ENCODE data around the gene MKRN2OS.

MKRN2OS gene, protein sequence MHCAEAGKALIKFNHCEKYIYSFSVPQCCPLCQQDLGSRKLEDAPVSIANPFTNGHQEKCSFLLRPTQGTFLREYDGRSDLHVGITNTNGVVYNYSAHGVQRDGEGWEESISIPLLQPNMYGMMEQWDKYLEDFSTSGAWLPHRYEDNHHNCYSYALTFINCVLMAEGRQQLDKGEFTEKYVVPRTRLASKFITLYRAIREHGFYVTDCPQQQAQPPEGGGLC

DNA sequence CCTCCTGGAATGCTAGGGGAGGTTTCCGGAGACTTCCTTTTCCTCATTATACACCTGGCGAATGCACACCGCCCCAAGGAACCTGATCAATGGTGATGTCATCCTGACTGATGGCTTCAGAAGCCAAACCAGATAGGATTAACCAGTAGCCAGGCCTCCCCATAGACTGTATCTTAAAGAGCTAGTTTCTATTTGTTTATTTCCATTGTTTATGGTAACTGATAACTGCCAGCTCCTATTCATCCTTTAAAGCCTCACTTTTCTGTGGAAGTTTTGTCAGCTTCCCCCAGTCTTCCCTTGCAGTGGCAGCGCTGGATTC, at the start of gene MKRN2OS:
Gene MKRN2OS, minus strand, starts transcription at position 27 of the 319 bp plus-strand sequence. CDS start 35 bp downstream, outside the sequence.
- no peak for DNase-seq

DNA sequence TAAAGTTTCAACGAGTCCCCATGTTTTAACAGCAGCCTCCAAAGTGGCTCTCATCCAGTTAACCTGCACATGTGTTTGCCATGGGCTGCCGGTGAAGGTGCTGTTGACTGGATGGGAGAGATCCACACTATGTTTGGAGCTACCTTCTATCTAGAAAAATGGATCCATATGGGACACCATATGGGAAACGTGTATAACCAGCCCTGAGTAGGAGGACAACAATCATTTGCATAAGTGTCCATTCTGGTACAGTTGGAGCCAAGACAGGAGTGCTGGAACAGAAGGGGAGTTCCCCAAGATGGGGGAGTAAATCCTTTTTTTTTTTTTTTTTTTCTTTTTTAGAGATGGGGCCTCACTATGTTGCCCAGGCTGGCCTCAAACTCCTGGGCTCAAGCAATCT, 48.2 kb upstream of the MKRN2OS start:
- DNase-seq: no peak

DNA sequence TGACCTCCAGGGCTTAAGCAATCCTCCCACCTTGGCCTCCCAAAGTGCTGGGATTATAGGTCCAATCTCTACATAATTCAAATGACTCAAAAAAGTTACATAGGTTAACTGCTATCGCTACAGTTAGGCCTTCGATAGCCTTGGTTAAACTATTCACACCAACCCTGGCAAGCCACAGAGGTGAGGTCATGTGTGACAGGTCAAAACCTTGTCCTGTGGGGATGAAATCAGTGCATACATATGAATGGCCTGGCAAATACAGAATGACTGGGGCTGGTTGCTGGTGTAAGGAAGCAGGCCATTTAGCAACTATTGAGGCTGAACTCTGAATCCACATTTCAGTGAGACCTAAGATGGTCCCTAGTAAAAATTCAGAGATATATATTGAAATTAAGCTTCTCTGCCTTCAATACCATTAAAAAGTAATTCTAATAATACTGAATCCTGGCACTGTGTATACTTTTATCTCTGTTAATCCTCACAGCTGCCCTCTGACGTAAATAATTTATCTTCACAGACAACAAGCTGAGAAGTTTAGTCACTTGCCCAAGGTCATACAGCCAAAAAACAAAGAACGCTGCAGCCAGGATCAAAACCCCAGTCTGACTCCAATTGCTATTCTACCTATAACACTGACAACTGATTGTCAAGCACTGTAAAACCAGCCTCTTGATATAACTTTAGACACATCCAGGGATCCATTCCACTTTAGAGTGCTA, 46.9 kb upstream of the MKRN2OS start:
- DNase-seq: no peak

DNA sequence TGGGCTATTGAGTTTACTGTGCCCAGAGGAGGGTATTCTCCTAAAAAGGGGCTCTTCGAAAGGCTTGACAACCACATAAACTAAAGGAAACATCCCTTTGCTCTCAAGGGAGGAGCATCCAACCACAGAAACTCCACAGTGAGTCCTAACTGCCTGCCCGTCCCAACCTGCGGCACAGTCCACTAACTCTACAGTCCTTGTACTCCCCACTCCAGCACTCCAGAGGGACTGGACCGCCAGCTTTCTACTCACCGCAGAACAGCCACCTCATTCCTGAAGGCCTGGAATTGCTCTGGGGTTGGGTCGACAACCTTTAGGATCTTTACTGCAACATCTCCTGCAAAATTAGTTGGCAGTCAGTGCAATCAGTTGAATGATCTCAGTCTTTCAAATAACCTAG, 46.2 kb upstream of the MKRN2OS start:
- DNase-seq: no peak

DNA sequence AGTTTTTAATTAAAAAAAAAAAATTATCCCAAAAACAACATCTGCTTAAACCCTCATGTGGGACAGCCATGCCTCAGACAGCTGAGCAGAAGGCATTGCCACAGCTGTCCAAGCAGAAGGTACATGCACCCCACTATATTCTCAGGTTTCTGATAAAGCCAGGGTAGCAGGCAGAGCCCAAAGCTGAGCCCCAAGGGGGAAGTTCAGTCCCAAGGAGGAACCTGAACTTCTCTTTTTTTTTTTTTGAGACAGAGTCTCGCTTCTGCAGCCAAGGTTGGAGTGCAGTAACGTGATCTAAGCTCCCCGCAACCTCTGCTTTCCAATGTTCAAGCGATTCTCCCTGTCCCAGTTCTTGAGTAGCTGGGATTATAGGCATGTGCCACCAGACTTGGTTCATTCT, 44.8 kb upstream of the MKRN2OS start:
- no peak for DNase-seq

DNA sequence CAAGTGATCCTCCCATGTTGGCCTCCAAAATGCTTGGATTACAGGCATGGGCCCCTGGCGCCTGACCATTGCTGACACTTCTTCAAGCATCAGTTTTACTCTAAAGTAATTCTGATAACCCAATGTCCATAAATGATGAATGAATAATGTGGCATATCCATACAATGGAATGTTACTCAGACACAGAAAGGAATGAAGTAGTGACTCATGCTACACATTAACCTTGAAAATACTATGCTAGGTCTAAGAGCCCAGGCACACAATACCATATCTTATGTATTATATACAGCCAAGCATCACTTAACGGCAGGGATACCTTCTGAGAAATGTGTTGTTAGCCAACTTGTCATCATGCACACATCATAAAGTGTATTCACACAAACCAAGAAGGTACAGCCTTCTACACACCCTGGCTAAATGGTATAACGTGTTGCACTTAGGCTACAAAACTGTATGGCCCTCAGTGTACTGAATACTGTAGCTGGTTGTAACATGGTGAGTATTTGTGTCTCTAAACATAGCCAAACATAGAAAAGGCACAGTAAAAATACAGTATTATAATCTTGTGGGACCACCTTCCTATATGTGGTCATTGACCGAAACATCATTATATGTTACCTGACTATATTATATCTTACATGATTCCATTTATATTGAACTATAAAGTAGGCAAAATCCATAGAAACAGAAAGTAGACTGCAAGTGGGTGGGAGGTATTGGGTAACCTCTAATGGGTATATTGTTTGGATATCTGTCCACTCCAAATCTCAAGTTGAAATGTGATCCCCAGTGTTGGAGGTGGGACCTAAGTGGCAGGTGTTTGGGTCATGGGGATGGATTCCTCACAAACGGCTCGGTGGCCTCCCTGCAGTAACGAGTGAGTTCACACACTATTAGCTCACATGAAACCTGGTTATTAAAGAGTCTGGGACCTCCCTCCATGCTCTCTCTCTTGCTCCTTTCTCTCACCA, 43.0 kb upstream of the MKRN2OS start:
- DNase-seq: no peak

DNA sequence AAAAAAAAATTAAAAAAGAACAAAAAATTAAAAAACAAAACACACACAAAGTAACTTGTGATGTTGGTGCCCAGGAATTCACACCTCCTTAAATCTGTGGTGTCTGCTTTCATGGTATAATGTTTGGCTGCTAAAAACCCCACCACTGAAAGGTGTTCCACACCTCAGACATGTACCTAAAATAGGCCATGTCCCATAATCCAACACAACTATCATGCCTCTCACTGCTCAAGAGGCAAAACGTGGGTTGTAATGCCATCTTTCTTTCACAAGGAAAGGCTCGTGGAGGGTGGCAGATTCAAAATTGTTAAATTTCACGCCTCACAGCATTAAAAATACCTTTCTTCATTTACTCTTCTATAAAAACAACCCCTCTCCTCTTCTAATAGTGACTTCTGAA, 41.1 kb upstream of the MKRN2OS start:
- no peak for DNase-seq

DNA sequence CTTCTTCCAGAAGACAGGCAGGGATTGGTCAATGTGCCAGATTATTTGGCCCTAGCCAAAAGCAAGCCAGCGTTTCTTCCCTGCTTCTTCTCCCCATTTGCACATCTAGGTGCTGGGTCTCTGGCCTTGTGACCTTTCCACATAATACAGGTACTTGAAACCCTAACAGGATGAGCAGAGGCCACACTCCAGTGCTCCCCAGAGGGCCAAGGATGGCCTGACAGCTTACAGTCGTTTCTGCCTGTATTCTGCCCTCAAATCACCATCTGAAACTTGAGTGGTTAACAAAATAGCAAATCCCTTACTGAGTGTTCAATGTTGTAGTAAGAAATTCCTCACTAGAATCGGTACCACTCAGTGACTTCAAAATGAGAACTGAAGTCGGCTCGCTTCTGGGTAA, 40.7 kb upstream of the MKRN2OS start:
- DNase-seq: no peak

DNA sequence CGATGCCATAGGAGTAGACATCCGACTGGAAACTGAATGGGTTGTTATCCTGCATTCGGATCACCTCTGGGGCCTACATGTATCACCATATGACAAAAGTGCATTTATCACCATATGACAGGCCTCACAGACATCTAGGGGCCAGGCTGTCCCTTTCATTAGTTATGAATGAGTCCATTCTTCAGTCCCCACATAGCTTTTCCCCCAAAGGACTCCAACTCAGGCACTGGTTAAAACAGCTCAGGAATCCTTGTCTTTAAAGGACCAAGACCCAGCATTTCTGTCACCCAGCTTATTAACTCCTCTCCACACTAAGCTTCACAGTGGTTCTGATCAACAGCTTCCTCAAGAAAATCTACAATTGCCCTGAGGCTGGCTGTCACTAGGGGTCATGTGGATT, 39.9 kb upstream of the MKRN2OS start:
- no peak for DNase-seq

DNA sequence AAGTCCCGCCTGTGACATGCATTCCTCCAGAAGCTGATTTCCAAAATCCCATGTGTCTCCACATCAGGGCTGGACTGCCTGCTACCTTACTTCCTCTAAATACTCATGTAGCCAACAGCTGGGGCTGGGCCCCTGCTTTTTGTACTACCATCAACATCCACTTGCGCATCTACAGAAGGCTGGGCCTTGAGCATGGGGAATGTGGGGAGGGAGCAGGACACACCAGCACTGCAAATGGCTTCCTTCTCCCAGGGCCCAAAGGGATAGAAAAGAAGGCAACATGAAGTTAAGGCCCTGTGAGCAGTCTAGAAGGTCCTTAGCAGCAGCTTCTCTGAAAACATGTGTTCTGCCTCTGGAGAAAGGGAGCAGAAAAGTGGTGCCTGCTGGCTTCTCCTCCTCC, 38.8 kb upstream of the MKRN2OS start:
- DNase-seq: no peak

DNA sequence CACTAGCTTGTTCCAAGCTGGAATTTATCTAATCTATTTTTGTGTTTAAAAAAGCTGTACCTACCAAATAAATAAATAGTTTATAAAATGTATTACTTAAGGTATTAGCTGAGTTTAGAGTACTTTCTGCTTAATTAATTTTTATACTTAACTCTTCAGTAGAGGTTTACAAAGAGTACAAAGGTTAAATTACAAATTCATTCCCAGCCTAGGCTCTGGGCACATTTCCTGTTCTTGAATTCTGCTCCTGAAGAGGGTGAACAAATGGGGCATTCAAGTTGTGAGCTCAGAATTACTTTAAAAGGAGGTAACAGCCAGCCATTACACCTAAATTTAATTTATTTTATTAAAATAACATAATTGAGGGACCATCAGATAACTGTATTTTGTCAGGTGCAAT, 38.0 kb upstream of the MKRN2OS start:
- DNase-seq: no peak

DNA sequence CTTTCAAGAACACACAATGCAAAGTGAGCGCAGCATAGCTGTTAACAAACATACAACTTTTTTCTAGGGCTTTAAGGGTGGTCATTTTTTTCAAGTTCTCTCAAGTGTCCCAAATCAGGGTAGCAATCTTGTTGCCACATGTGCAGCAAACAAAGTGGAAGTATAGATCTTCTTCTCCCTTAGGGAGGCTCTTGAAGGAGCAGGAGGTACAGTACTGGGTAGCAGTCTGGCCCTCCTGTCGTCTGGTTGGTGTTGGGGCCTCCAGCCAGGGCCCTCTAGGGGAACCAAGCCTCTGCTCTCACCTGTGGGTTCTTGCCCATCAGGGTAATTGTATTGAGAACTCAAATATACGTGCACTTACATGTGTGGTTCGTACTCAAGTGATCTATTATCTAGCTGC, 37.4 kb upstream of the MKRN2OS start:
- DNase-seq: no peak

DNA sequence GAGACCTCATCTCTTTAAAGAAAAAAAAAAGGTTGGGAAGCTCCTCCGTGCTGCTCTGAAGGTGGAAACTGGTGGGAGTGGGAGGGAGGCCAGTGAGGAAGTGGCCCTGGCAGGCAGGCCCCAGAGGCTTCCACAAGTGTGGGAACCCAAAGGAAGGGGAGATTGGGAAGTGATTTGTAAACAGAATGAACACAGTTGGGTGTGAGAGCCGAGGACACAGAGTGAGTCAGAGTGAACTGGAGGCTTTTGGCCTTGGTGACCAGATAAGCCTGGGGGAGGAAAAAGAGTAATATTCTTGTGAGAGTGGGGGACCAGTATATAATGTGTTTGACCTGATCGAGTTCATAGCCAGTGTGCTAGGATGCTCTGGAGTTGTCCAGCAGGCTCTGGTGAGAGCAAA, 34.6 kb upstream of the MKRN2OS start:
- no peak for DNase-seq

DNA sequence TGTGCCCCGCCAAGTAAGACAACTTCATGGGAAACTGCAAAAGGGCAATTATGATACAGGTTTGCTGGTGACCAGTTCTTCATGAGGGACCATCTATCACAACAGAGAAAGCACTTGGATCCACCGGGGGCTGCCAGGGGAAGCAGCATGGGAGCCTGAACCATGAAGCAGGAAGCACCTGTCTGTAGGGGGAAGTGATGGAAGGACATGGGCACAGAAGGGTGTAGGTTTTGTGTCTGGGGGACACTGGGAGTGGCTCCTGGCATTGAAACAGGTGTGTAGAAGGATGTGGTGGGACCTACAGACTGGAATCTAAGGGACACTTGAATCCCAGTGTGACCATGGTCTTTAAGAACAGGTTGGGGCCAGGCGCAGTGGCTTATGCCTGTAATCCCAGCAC, 34.2 kb upstream of the MKRN2OS start:
- no peak for DNase-seq

DNA sequence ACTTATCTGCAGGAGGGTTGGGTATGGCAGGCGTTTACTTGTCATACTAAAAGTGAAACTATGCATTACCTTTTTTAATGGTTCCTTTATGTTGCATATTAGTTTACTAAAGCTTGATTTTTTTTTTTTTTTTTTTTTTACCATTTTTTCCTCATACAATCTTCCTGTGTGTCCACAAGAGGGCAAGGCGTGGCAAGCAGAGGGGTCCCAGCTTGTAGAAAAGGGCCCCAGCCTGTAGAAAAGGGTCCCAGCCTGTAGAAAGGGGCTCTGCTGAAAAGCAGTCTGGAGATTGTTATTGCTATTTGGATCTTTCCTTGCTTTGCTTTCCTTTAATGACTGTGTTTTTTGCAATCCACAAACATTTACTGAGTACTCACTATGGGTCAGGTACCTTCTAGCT, 33.4 kb upstream of the MKRN2OS start:
- no peak for DNase-seq

DNA sequence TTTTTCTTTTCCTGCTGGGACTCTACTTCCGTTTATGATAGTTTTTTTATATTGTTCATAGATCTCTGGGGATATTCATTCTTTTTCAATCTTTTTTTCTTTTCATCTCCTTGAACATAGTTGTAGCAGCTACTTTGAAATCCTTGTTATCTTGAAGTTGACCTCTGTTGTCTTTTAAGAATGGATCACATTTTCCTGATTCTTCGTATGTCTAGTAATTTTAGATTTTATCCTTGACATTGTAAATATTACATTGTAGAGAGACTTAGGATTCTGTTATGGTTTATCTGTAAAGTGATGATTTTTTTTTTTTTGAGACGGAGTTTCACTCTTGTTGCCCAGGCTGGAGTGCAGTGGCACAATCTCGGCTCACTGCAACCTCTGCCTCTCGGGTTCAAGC, 32.1 kb upstream of the MKRN2OS start:
- DNase-seq: no peak

DNA sequence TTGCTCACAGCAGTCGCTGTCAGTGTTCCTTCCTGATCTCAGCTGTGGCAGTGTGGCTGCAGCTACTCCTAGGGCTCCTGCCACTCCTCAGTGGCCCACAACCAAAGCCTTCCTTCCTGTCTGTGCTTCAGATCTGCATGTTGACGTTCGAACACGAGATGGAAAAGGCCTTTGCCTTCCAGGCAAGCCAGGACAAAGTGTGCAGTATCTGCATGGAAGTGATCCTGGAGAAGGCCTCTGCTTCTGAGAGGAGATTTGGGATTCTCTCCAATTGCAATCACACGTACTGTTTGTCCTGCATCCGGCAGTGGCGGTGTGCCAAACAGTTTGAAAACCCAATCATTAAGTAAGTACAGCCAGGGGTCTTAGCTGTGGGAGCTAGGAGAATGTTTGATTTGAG, 29.4 kb upstream of the MKRN2OS start:
- DNase-seq: no peak

DNA sequence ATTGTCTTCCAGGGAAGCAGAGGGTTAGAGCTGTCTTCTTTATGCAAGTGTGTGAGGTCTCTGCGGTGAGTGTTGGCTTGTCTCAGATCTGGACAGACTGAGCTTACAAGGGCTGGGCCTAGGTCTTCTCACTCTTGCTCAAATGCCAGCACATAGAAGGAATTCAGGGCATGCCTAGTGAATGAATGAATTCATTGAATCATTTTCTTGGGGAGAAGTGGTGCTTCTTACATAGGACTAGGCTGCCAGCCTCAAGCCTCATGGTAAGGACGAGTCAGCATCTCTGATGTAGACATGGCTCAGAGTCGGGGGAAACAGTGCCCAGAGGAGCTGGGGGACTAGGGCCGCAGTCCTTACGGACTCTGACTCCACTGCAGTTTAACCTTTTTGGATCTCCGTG, 28.8 kb upstream of the MKRN2OS start:
- no peak for DNase-seq

DNA sequence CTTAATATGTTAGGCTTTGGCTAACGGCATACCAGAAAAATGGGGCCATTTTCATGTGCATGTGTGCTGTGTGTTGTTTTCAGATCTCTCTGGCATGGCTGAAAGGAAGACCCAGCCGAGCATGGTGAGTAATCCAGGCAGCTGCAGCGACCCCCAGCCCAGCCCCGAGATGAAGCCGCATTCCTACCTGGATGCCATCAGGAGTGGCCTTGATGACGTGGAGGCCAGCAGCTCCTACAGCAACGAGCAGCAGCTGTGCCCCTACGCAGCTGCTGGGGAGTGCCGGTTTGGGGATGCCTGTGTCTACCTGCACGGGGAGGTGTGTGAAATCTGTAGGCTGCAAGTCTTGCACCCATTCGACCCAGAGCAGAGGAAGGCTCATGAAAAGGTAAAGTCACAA, 26.7 kb upstream of the MKRN2OS start:
- no peak for DNase-seq

DNA sequence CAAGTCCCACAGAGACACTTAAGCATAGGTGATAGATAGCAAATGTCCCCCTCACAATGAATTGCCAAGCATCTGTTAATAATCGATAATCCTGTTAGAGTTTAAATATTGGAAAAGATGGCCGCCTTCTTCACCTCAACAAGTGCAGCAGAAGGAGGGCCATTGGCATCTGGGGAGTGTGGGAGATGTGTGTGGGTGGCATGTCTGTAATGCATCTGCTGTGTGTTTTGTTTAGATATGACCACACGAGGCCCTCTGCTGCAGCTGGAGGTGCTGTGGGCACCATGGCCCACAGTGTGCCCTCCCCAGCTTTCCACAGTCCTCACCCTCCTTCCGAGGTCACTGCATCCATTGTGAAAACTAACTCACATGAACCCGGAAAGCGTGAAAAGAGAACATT, 24.5 kb upstream of the MKRN2OS start:
- no peak for DNase-seq

DNA sequence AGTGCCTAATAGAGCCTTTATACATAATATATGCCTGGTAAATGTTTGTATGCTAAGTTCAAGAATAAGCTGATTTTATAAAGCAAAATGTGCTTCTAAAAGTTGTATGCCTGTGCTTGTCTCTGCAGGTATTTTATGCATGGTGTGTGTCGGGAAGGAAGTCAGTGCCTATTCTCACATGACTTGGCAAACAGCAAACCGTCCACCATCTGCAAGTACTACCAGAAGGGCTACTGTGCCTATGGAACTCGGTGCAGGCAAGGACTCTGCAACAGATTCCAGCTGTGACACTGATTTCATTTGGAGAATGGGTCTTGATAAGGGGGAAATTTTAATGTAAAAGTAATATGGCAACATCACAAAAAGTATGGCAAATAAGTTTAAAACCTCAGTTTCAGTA, 23.4 kb upstream of the MKRN2OS start:
- DNase-seq: no peak

DNA sequence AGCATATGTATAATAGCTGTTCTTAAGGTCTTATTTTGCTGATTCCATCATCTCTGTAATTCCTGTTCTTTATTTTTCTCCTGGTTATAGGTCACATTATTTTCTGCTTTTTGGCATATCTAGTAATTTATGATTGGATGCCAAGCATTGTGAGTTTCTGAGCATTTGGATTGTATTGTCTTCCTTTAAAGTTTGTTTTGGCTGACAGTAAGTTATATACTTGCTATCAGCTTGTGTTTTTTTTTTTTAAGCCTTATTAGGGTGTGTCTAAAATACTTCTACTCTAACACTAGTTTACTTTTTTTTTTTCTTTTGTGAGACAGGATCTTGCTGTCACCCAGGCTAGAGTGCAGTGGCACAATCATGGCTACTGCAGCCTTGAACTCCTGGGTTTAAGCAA, 21.7 kb upstream of the MKRN2OS start:
- no peak for DNase-seq

DNA sequence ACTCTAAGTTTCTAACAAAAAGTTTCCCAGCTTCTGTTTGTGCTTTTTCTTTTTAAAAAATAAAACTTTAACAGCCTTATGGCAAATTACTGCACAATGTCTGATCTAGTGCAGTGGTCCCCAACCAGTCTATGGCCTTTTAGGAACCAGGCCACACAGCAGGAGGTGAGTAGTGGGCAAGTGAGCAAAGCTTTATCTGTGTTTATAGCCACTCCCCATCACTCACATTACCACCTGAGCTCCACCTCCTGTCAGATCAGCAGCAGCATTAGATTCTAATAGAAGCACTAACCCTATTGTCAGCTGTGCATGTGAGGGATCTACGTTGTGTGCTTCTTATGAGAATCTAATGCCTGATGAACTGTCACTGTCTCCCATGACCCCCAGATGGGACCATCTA, 17.2 kb upstream of the MKRN2OS start:
- DNase-seq: no peak

DNA sequence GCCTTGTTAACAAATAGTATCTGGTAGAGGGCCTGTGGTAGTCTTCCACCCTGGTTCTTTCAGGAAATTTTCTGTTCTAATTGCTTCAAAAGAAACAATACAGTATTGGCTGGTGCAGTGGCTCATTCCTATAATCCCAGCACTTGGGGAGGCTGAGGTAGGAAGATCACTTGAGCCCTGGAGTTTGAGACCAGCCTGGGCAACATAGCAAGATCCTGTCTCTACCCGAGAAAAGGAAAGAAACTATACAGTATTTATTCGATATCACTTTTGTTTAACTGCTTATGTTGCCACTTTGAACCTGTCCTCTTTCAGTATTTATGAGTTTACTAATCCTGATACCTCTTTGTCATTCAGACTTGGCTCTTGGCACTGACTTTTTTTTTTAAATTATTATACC, 16.1 kb upstream of the MKRN2OS start:
- no peak for DNase-seq
